HG02571 (cell line): ENCODE data around the gene CDX4.
"Not testable (repeated sequence)": the region's sequence is repeated elsewhere in the genome, so short reads cannot be mapped to it uniquely, and the experiment has no call there.

Experiments
- ATAC-seq: cut with Tn5 transposase; IDR thresholded peaks from one replicate; pipeline ENCODE4 v1.9.1; 2021; ENCODE audit warnings: mild to moderate bottlenecking, moderate library complexity; ENCODE audit not compliant: unreplicated experiment

Gene CDX4

GRCh38 chrX:73446831-73447230 lies at the start of gene CDX4:
Gene CDX4 (plus strand): TSS chrX:73447053. CDS start chrX:73447254, 201 bp downstream.
- ATAC-seq, result no peak

GRCh38 chrX:73398185-73398914 lies 48.5 kb upstream of the CDX4 start:
- ATAC-seq, result no peak

- ATAC-seq, result no peak
These were observed 46.6 kb upstream of the CDX4 start for GRCh38 chrX:73400136-73400748.

GRCh38 chrX:73401591-73402266 lies 45.1 kb upstream of the CDX4 start:
- ATAC-seq, result no peak

GRCh38 chrX:73412930-73413329 lies 33.9 kb upstream of the CDX4 start:
- ATAC-seq, result no peak

GRCh38 chrX:73447311-73447794 lies 500 bp downstream of the CDX4 start:
- no peak for ATAC-seq

- ATAC-seq, result no peak
These were observed 1.5 kb downstream of the CDX4 start for GRCh38 chrX:73448379-73448778.

- ATAC-seq, result no peak
These were observed 8.3 kb downstream of the CDX4 start for GRCh38 chrX:73455171-73455570.

GRCh38 chrX:73457306-73457705 lies 10.5 kb downstream of the CDX4 start:
- ATAC-seq, result no peak

GRCh38 chrX:73468376-73468775 lies 21.5 kb downstream of the CDX4 start:
- ATAC-seq, result no peak

GRCh38 chrX:73478961-73479360 lies 32.1 kb downstream of the CDX4 start:
- no peak for ATAC-seq

GRCh38 chrX:73481521-73481920 lies 34.7 kb downstream of the CDX4 start:
- no peak for ATAC-seq

GRCh38 chrX:73490661-73491060 lies 43.8 kb downstream of the CDX4 start:
- ATAC-seq, result no peak

- not testable (repeated sequence) for ATAC-seq
These were observed 45.3 kb downstream of the CDX4 start for GRCh38 chrX:73492178-73492577.
